GM11168 (cell line): Measurements from ENCODE around the gene SLC48A1.

Source experiments
- in situ Hi-C: fragments of 300-500 bp; cut with MboI; formaldehyde crosslinking; loops from one replicate; pipeline ENCODE4 v1.12.0; 2022; ENCODE audit warnings: low sequenced_read_pairs; ENCODE audit not compliant: unreplicated experiment

SLC48A1 gene

GRCh38 chr12:47774663-47775062, 1.6 kb downstream of the SLC48A1 start:
- in situ Hi-C loops: no loop called here

- in situ Hi-C loops: no loop called here
Measured at GRCh38 chr12:47775100-47775911, 2.3 kb downstream of the SLC48A1 start.

GRCh38 chr12:47776471-47777143, 3.6 kb downstream of the SLC48A1 start:
- in situ Hi-C loops: no loop called here

GRCh38 chr12:47777151-47777550, 4.1 kb downstream of the SLC48A1 start:
- in situ Hi-C loops: no loop called here

GRCh38 chr12:47777741-47778558, 4.9 kb downstream of the SLC48A1 start:
- in situ Hi-C loops: no loop called here

GRCh38 chr12:47778881-47779280, 5.8 kb downstream of the SLC48A1 start:
- in situ Hi-C loops: no loop called here

- in situ Hi-C loops: no loop called here
Measured at GRCh38 chr12:47779301-47779942, 6.4 kb downstream of the SLC48A1 start.

- in situ Hi-C loops: no loop called here
Measured at GRCh38 chr12:47779943-47780504, 7.0 kb downstream of the SLC48A1 start.

- in situ Hi-C loops: no loop called here
Measured at GRCh38 chr12:47781479-47782371, 8.7 kb downstream of the SLC48A1 start.

GRCh38 chr12:47782372-47782770, 9.3 kb downstream of the SLC48A1 start:
- in situ Hi-C loops: no loop called here

GRCh38 chr12:47783024-47783755, 10.2 kb downstream of the SLC48A1 start:
- in situ Hi-C loops: no loop called here

- in situ Hi-C loops: no loop called here
Measured at GRCh38 chr12:47783821-47784819, 11.1 kb downstream of the SLC48A1 start.

- in situ Hi-C loops: loop anchor here (5.0 kb wide), 1 partner anchor 52 kb away; no protein-coding TSS in a partner anchor
Measured at GRCh38 chr12:47785036-47785886, 12.2 kb downstream of the SLC48A1 start.

- in situ Hi-C loops: loop anchor here (5.0 kb wide), 1 partner anchor 51 kb away; no protein-coding TSS in a partner anchor
Measured at GRCh38 chr12:47785887-47786661, 13.0 kb downstream of the SLC48A1 start.

GRCh38 chr12:47786662-47787280, 13.7 kb downstream of the SLC48A1 start:
- in situ Hi-C loops: loop anchor here (5.0 kb wide), 1 partner anchor 51 kb away; no protein-coding TSS in a partner anchor
